Neural cell (in vitro differentiated cells): ENCODE measurements around the gene FOXP2.

Experiments
- EP300 ChIP-seq: fragments of 450-650 bp; conservative IDR thresholded peaks from 2 replicates; pipeline ENCODE4 v1.6.1; 2014; ENCODE audit warnings: antibody characterized with exemption, mild to moderate bottlenecking, moderate library complexity; ENCODE audit not compliant: poor library complexity, severe bottlenecking
- EZH2 ChIP-seq: fragments of 200-600, 300-800 bp; shearing (Covaris generic), sonication (generic); IDR thresholded peaks from 2 replicates; pipeline ENCODE4 v1.6.1; 2014; ENCODE audit warnings: antibody characterized with exemption, low read length, borderline replicate concordance, mild to moderate bottlenecking; ENCODE audit not compliant: insufficient read depth, poor library complexity, severe bottlenecking
- POLR2AphosphoS5 ChIP-seq: IDR thresholded peaks from 2 replicates; pipeline ENCODE4 v1.6.1; 2012
- RAD21 ChIP-seq: fragments of 450-650 bp; conservative IDR thresholded peaks from 2 replicates; pipeline ENCODE4 v1.6.1; 2014; ENCODE audit warnings: antibody characterized with exemption, mild to moderate bottlenecking, moderate library complexity
- SMC3 ChIP-seq: fragments of 450-650 bp; conservative IDR thresholded peaks from 2 replicates; pipeline ENCODE4 v1.6.1; 2014; ENCODE audit warnings: antibody characterized with exemption, mild to moderate bottlenecking, moderate library complexity; ENCODE audit not compliant: poor library complexity
- TAF1 ChIP-seq: IDR thresholded peaks from 2 replicates; pipeline ENCODE4 v1.6.1; 2012; ENCODE audit warnings: low read depth
- TF ChIP-seq, protein P1 (sequence below): fragments of 450-650 bp; IDR thresholded peaks from 2 replicates; pipeline ENCODE4 v1.5.1; 2014; ENCODE audit warnings: antibody characterized with exemption, mild to moderate bottlenecking, moderate library complexity; ENCODE audit not compliant: poor library complexity, severe bottlenecking
- TF ChIP-seq, protein P2 (sequence below): IDR thresholded peaks from 2 replicates; pipeline ENCODE4 v1.6.1; 2012; ENCODE audit warnings: borderline replicate concordance

DNA sequence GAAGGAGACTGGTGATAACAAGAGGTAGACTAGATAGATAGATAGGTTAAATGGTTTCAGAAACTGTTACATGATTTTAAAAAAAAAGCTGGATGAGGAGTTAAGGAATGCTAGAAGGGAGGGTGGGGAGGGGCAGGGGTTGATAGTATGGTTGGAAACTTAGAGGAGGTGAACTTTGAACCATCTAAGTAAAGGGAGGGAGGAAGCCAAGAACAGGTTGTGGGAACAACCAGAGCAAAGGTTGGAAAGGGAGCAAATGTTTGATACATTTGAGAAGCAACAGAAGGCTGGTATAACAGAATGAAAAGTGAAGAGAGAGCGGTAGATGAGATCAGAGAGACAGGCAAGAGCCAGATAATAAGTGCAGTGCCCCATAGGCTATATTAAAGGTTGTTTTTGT is 224.8 kb downstream of the FOXP2 start:
- TF ChIP-seq EZH2: no peak
- no peak for TF ChIP-seq RAD21
- TF ChIP-seq, protein P1, sequence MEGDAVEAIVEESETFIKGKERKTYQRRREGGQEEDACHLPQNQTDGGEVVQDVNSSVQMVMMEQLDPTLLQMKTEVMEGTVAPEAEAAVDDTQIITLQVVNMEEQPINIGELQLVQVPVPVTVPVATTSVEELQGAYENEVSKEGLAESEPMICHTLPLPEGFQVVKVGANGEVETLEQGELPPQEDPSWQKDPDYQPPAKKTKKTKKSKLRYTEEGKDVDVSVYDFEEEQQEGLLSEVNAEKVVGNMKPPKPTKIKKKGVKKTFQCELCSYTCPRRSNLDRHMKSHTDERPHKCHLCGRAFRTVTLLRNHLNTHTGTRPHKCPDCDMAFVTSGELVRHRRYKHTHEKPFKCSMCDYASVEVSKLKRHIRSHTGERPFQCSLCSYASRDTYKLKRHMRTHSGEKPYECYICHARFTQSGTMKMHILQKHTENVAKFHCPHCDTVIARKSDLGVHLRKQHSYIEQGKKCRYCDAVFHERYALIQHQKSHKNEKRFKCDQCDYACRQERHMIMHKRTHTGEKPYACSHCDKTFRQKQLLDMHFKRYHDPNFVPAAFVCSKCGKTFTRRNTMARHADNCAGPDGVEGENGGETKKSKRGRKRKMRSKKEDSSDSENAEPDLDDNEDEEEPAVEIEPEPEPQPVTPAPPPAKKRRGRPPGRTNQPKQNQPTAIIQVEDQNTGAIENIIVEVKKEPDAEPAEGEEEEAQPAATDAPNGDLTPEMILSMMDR: no peak
- TF ChIP-seq, protein P2, sequence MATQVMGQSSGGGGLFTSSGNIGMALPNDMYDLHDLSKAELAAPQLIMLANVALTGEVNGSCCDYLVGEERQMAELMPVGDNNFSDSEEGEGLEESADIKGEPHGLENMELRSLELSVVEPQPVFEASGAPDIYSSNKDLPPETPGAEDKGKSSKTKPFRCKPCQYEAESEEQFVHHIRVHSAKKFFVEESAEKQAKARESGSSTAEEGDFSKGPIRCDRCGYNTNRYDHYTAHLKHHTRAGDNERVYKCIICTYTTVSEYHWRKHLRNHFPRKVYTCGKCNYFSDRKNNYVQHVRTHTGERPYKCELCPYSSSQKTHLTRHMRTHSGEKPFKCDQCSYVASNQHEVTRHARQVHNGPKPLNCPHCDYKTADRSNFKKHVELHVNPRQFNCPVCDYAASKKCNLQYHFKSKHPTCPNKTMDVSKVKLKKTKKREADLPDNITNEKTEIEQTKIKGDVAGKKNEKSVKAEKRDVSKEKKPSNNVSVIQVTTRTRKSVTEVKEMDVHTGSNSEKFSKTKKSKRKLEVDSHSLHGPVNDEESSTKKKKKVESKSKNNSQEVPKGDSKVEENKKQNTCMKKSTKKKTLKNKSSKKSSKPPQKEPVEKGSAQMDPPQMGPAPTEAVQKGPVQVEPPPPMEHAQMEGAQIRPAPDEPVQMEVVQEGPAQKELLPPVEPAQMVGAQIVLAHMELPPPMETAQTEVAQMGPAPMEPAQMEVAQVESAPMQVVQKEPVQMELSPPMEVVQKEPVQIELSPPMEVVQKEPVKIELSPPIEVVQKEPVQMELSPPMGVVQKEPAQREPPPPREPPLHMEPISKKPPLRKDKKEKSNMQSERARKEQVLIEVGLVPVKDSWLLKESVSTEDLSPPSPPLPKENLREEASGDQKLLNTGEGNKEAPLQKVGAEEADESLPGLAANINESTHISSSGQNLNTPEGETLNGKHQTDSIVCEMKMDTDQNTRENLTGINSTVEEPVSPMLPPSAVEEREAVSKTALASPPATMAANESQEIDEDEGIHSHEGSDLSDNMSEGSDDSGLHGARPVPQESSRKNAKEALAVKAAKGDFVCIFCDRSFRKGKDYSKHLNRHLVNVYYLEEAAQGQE: no peak
- no peak for TF ChIP-seq POLR2AphosphoS5
- TF ChIP-seq EP300: no peak
- no peak for TF ChIP-seq TAF1
- TF ChIP-seq SMC3: no peak
